ENCODE data around the gene GPR107. TPM values are rescaled to one million over a fixed set of nuclear protein-coding genes. Genes with fewer than 3 reads are reported as not detected.

Gene GPR107

GRCh38 chr9:130183133-130183762, 129.5 kb downstream of the GPR107 start:
- Histone ChIP-seq H3K4me3 (ENCODE audit: low read length) (peak overlapping the region; percentile 20), H3K4me1 (ENCODE audit: control insufficient read depth, insufficient read depth, low read length) (peaks cover 52% of the 10 kb centered on the region), H3K27me3 (ENCODE audit: control insufficient read depth, insufficient read depth, low read length) (no peaks in the 10 kb centered on the region), H3K9me3 (replicated peaks; ENCODE audit: low read length) (no peaks in the 10 kb centered on the region), H3K9ac (ENCODE audit: low read depth, low read length) (peak overlapping the region; percentile 54), H3K4me2 (ENCODE audit: low read length) (peak overlapping the region; percentile 70), H3K36me3 (ENCODE audit: insufficient read depth, low read length) (peaks cover 15% of the 10 kb centered on the region)

GRCh38 chr9:130185017-130185416, 131.3 kb downstream of the GPR107 start:
- H3K9ac ChIP-seq (ENCODE audit: low read depth, low read length) = no peak overlapping the region
- no peaks in the 10 kb centered on the region for H3K9me3 ChIP-seq (replicated peaks; ENCODE audit: low read length)
- H3K27me3 ChIP-seq (ENCODE audit: control insufficient read depth, insufficient read depth, low read length) = no peaks in the 10 kb centered on the region
- peaks cover 57% of the 10 kb centered on the region for H3K4me1 ChIP-seq (ENCODE audit: control insufficient read depth, insufficient read depth, low read length)
- no peak overlapping the region for H3K4me3 ChIP-seq (ENCODE audit: low read length)
- H3K36me3 ChIP-seq (ENCODE audit: insufficient read depth, low read length) = peaks cover 11% of the 10 kb centered on the region
- H3K4me2 ChIP-seq (ENCODE audit: low read length) = no peak overlapping the region

GRCh38 chr9:130185490-130186031, 131.9 kb downstream of the GPR107 start:
- Histone ChIP-seq H3K36me3 (ENCODE audit: insufficient read depth, low read length) (peaks cover 8% of the 10 kb centered on the region), H3K4me2 (ENCODE audit: low read length) (no peak overlapping the region), H3K4me3 (ENCODE audit: low read length) (no peak overlapping the region), H3K27me3 (ENCODE audit: control insufficient read depth, insufficient read depth, low read length) (no peaks in the 10 kb centered on the region), H3K9ac (ENCODE audit: low read depth, low read length) (no peak overlapping the region), H3K9me3 (replicated peaks; ENCODE audit: low read length) (no peaks in the 10 kb centered on the region), H3K4me1 (ENCODE audit: control insufficient read depth, insufficient read depth, low read length) (peaks cover 62% of the 10 kb centered on the region)

- H3K4me1 ChIP-seq (ENCODE audit: control insufficient read depth, insufficient read depth, low read length) = peaks cover 62% of the 10 kb centered on the region
- H3K9me3 ChIP-seq (replicated peaks; ENCODE audit: low read length) = no peaks in the 10 kb centered on the region
- H3K4me2 ChIP-seq (ENCODE audit: low read length) = no peak overlapping the region
- H3K27me3 ChIP-seq (ENCODE audit: control insufficient read depth, insufficient read depth, low read length) = no peaks in the 10 kb centered on the region
- peaks cover 7% of the 10 kb centered on the region for H3K36me3 ChIP-seq (ENCODE audit: insufficient read depth, low read length)
- no peak overlapping the region for H3K4me3 ChIP-seq (ENCODE audit: low read length)
- H3K9ac ChIP-seq (ENCODE audit: low read depth, low read length) = no peak overlapping the region
These were observed 132.3 kb downstream of the GPR107 start for GRCh38 chr9:130186051-130186450.

- H3K4me3 ChIP-seq (ENCODE audit: low read length) = peak overlapping the region; percentile 55
- H3K9me3 ChIP-seq (replicated peaks; ENCODE audit: low read length) = no peaks in the 10 kb centered on the region
- no peaks in the 10 kb centered on the region for H3K27me3 ChIP-seq (ENCODE audit: control insufficient read depth, insufficient read depth, low read length)
- peaks cover 7% of the 10 kb centered on the region for H3K36me3 ChIP-seq (ENCODE audit: insufficient read depth, low read length)
- peaks cover 62% of the 10 kb centered on the region for H3K4me1 ChIP-seq (ENCODE audit: control insufficient read depth, insufficient read depth, low read length)
- peak overlapping the region; percentile 25 for H3K9ac ChIP-seq (ENCODE audit: low read depth, low read length)
- H3K4me2 ChIP-seq (ENCODE audit: low read length) = peak overlapping the region; percentile 78
These were observed 133.3 kb downstream of the GPR107 start for GRCh38 chr9:130186839-130187522.

- Histone ChIP-seq H3K4me3 (ENCODE audit: low read length) (peak overlapping the region; percentile 55), H3K4me1 (ENCODE audit: control insufficient read depth, insufficient read depth, low read length) (peaks cover 62% of the 10 kb centered on the region), H3K36me3 (ENCODE audit: insufficient read depth, low read length) (peaks cover 3% of the 10 kb centered on the region)
These were observed 133.8 kb downstream of the GPR107 start for GRCh38 chr9:130187523-130187846.

GRCh38 chr9:130188860-130189481, 135.3 kb downstream of the GPR107 start:
- H3K4me1 ChIP-seq (ENCODE audit: control insufficient read depth, insufficient read depth, low read length) = peaks cover 48% of the 10 kb centered on the region
- H3K27me3 ChIP-seq (ENCODE audit: control insufficient read depth, insufficient read depth, low read length) = no peaks in the 10 kb centered on the region
- no peak overlapping the region for H3K4me3 ChIP-seq (ENCODE audit: low read length)
- H3K9ac ChIP-seq (ENCODE audit: low read depth, low read length) = no peak overlapping the region
- no peak overlapping the region for H3K4me2 ChIP-seq (ENCODE audit: low read length)
- H3K36me3 ChIP-seq (ENCODE audit: insufficient read depth, low read length) = peaks cover 3% of the 10 kb centered on the region
- no peaks in the 10 kb centered on the region for H3K9me3 ChIP-seq (replicated peaks; ENCODE audit: low read length)

More at GRCh38 chr9:130187523-130187846, 133.8 kb downstream of the GPR107 start:
- Histone ChIP-seq H3K9me3 (replicated peaks; ENCODE audit: low read length) (no peaks in the 10 kb centered on the region), H3K9ac (ENCODE audit: low read depth, low read length) (peak overlapping the region; percentile 25), H3K27me3 (ENCODE audit: control insufficient read depth, insufficient read depth, low read length) (no peaks in the 10 kb centered on the region), H3K4me2 (ENCODE audit: low read length) (peak overlapping the region; percentile 78)

Small RNA genes lying within 50 kb of the gene (small RNA-seq; reads per million reads assigned to genes)
- gene RF00019 = not detected
